Mononuclear cell (primary cell): Measurements from ENCODE around the gene IAPP. TPM values are rescaled to one million over a fixed set of nuclear protein-coding genes. Genes with fewer than 3 reads are reported as not detected.
"Not testable (repeated sequence)": the region's sequence is repeated elsewhere in the genome, so short reads cannot be mapped to it uniquely, and the experiment has no call there.

Source experiments
- H3K27me3 ChIP-seq: 2 replicates; pipeline ENCODE4 v1.6.0; 2011; ENCODE audit warnings: low read length, control low read depth; ENCODE audit not compliant: insufficient read depth
- H3K4me1 ChIP-seq: 2 replicates; pipeline ENCODE4 v1.5.1; 2011; ENCODE audit warnings: mild to moderate bottlenecking, low read length, control low read depth; ENCODE audit not compliant: insufficient read depth
- H3K4me3 ChIP-seq: 2 replicates; pipeline ENCODE4 v1.5.1; 2011; ENCODE audit warnings: mild to moderate bottlenecking, low read length, moderate library complexity
- H3K9me3 ChIP-seq: 2 replicates; pipeline ENCODE4 v1.5.1; 2011; ENCODE audit warnings: low read depth, mild to moderate bottlenecking, control low read depth, low read length
- total RNA-seq: library from RNA; depleted of rRNA; stranded (reverse); fragments of >200 nt; gene quantifications from one replicate; pipeline ENCODE4 v1.2.3, GENCODE V29; 2012

The IAPP gene
- total RNA-seq, 1 donor = not detected

DNA sequence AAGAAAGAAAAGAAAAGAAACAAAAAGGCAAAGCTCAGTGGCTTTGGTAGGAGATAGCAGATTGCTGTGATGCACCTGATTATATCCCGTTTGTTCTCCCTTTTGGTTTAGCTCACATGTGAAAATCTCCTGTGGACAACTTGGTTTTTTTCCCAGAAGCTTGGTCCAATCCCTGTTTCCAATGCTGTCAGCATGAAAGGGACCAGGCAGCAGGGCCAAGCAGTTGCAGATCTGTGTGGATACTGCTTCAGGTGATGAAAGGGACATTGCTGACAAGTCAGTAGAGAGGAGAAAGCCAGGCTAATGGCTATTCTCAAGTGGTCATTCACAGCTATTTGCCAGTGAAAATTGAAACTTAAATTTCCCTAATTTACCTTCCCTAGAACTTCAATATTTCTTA lies 19.2 kb upstream of the IAPP start:
- Histone ChIP-seq H3K27me3 (peaks cover 5% of the 10 kb centered on the region), H3K9me3 (no peaks in the 10 kb centered on the region), H3K4me3 (no peak overlapping the region), H3K4me1 (no peaks in the 10 kb centered on the region)

DNA sequence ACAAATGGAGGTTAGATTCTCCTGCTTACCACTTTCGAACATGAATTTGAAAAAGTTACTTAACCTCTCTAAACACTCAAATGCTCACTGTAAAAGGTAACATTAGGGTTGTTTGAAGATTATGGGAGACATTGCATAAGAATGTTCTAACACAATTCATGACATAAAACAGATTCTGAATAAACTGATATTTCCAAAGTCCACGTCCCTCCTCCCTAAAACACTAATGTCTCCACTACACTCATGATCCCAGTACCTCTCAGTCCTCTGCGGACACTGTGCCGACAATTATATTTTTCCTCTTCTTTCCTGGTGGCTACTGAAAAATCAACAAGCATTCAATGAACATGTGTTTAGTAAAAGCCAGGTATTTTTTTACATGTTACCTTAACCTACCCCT lies 18.8 kb upstream of the IAPP start:
- Histone ChIP-seq H3K4me1 (no peaks in the 10 kb centered on the region), H3K27me3 (peaks cover 5% of the 10 kb centered on the region), H3K4me3 (no peak overlapping the region), H3K9me3 (no peaks in the 10 kb centered on the region)

GRCh38 chr12:21354641-21355040 lies 18.1 kb upstream of the IAPP start:
- no peak overlapping the region for H3K4me3 ChIP-seq

DNA sequence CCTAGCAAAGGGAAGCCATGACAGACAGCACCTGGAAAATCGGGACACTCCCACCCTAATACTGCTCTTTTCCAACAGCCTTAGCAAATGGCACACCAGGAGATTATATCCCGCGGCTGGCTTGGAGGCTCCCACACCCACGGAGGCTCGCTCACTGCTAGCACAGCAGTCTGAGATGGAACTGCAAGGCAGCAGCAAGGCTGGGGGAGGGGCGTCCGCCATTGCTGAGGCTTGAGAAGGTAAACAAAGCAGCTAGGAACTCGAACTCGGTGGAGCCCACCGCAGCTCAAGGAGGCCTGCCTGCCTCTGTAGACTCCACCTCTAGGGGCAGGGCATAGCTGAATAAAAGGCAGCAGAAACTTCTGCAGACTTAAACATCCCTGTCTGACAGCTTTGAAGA lies 12.1 kb upstream of the IAPP start:
- H3K9me3 ChIP-seq, H3K4me1 ChIP-seq, H3K27me3 ChIP-seq, H3K4me3 ChIP-seq: not testable (repeated sequence)

More at GRCh38 chr12:21354641-21355040, 18.1 kb upstream of the IAPP start:
- no peaks in the 10 kb centered on the region for H3K4me1 ChIP-seq
- H3K9me3 ChIP-seq = no peaks in the 10 kb centered on the region
- peaks cover under 1% of the 10 kb centered on the region for H3K27me3 ChIP-seq

GRCh38 chr12:21369141-21369980 lies 3.3 kb upstream of the IAPP start:
- no peaks in the 10 kb centered on the region for H3K4me1 ChIP-seq
- H3K9me3 ChIP-seq = no peaks in the 10 kb centered on the region
- no peak overlapping the region for H3K4me3 ChIP-seq
- H3K27me3 ChIP-seq = no peaks in the 10 kb centered on the region

GRCh38 chr12:21370845-21371449 lies 1.8 kb upstream of the IAPP start:
- Histone ChIP-seq H3K4me1 (no peaks in the 10 kb centered on the region), H3K9me3 (no peaks in the 10 kb centered on the region), H3K4me3 (no peak overlapping the region), H3K27me3 (no peaks in the 10 kb centered on the region)

DNA sequence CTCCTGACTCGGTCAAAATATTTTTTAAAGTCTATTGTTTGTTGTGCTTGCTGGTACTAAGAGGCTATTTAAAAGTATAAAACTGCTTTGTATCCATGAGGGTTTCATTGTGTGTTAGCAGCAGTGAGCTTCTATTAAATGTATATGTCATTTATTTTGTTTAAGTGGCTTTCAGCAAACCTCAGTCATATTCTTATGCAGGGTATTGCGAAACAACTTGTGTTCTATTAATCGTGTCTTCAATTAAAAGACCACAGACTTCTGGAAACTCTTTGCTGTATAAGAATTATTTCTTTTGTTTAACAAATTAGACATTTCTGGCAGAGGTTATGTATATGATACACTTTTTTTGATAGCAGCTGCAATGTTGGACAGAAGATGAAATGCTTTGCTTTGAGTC lies 6.5 kb downstream of the IAPP start:
- H3K4me1 ChIP-seq = no peaks in the 10 kb centered on the region

DNA sequence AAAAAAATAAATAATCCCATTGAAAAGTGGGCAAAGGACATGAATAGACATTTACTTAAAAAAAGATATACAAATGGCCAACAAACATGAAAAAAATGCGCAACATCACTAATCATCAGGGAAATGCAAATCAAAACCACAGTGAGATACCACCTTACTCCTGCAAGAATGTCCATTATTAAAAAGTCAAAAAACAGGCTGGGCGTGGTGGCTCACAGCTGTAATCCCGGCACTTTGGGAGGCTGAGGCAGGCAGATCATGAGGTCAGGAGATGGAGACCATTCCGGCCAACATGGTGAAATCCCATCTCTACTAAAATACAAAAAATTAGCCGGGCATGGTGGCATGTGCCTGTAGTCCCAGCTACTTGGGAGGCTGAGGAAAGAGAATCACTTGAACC lies 8.6 kb downstream of the IAPP start:
- H3K4me3 ChIP-seq, H3K4me1 ChIP-seq: not testable (repeated sequence)

More for the DNA sequence above, 6.5 kb downstream of the IAPP start:
- Histone ChIP-seq H3K4me3 (no peak overlapping the region), H3K9me3 (no peaks in the 10 kb centered on the region), H3K27me3 (no peaks in the 10 kb centered on the region)

GRCh38 chr12:21384261-21384660 lies 11.6 kb downstream of the IAPP start:
- H3K4me3 ChIP-seq = no peak overlapping the region
- no peaks in the 10 kb centered on the region for H3K4me1 ChIP-seq
- no peaks in the 10 kb centered on the region for H3K9me3 ChIP-seq
- H3K27me3 ChIP-seq = no peaks in the 10 kb centered on the region

More for the DNA sequence above, 8.6 kb downstream of the IAPP start:
- not testable (repeated sequence) for H3K9me3 ChIP-seq, H3K27me3 ChIP-seq

- Histone ChIP-seq H3K4me1 (no peaks in the 10 kb centered on the region), H3K4me3 (no peak overlapping the region), H3K9me3 (no peaks in the 10 kb centered on the region), H3K27me3 (peaks cover 5% of the 10 kb centered on the region)
Observed at GRCh38 chr12:21387174-21387573, 14.5 kb downstream of the IAPP start.

GRCh38 chr12:21392384-21392783 lies 19.7 kb downstream of the IAPP start:
- no peaks in the 10 kb centered on the region for H3K9me3 ChIP-seq
- peaks cover 5% of the 10 kb centered on the region for H3K27me3 ChIP-seq
- H3K4me1 ChIP-seq = no peaks in the 10 kb centered on the region
- H3K4me3 ChIP-seq = no peak overlapping the region

GRCh38 chr12:21394828-21395626 lies 22.3 kb downstream of the IAPP start:
- H3K27me3 ChIP-seq, H3K9me3 ChIP-seq, H3K4me3 ChIP-seq, H3K4me1 ChIP-seq: not testable (repeated sequence)

DNA sequence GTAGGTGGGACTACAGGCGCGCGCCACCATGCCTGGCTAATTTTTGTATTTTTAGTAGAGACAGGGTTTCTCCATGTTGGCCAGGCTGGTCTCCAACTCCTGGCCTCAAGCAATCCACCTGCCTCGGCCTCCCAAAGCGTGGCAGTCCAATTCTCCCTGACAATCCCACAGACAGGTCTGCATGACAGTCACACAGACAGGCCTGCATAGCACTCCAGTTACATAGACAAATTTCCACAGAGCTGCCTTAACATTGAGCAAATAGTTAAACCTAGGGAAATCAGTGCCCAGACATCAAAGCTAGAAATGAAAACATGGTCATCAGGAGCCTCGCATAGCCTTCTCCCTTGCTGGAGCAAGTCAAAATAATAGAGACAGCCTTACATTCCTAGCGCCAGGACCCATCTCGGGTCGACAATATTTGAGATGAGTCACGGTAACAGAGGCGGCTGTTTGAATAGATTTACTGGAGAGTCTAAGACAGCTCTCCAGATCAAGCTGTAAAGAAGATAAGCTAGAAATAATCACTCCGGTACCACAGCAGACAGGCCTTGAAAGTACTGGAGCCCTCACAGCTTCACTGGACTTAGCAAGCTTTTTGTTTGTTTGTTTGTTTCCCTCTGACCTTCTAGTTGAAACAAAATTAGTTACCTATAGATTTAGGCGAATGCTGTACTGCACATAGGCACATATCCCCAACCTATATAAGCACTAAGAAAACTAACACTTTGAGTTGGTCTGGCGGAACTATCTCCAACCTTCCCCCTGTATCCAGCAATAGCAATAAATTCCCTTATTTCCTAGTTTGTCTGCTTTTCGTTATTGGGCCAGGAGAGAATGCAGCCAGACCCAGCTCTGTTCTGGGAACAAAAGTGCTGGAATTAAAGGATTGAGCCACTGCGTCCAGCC lies 40.9 kb downstream of the IAPP start:
- no peaks in the 10 kb centered on the region for H3K4me1 ChIP-seq
- H3K9me3 ChIP-seq = no peaks in the 10 kb centered on the region
- peaks cover 20% of the 10 kb centered on the region for H3K27me3 ChIP-seq
- H3K4me3 ChIP-seq = no peak overlapping the region

- no peaks in the 10 kb centered on the region for H3K9me3 ChIP-seq
- H3K4me3 ChIP-seq = no peak overlapping the region
- no peaks in the 10 kb centered on the region for H3K4me1 ChIP-seq
- H3K27me3 ChIP-seq = peaks cover 20% of the 10 kb centered on the region
Observed at GRCh38 chr12:21416511-21417121, 43.9 kb downstream of the IAPP start.
